CD4-positive, alpha-beta T cell treated with Interleukin-4 for 1 hour (primary cell): ENCODE data around the gene SAPCD1.

Source experiments
- DNase-seq, 2 donors: peaks; one replicate each; pipeline ENCODE4 v3.0.0-alpha.2; 2020 to 2022

SAPCD1 gene

DNA sequence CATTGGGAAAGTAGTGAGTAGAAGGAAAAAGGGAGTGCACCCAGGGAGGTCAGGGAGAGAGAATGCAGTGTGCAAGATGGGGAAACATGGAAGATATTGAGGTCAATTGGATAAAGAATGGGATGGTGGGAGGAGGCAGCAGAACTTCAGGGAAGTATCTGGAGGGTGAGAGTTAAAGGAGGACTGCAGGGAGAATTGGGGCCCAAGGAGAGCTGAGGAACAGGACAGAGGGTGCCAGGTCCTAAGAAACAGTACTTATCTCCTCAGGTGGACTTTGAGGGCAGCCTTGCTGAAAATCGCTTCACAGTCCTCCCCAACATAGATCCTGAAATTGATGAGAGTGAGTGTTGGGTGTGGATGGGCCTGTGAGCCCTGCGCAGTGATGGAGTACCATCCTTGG is 4.2 kb upstream of the SAPCD1 start:
- no peak for DNase-seq

DNA sequence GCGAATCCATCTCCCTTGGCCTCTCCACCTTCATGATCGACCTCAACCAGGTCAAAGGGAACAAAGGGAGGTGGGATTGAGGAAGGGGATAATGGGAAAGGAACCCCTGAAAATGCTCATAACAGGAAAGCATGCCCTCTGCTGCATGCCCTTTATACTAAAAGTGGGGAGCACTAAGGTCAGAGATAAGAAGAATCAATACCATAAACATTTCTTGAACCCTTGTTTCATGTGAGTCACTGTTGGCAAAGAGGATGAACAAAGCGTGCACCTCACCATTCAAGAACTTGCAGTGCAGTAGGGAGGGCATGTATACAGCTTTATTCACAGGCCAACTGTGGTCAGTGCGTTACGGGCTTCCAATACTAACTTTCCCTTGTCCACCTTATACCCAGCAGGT is 1.7 kb upstream of the SAPCD1 start:
- no peak for DNase-seq

DNA sequence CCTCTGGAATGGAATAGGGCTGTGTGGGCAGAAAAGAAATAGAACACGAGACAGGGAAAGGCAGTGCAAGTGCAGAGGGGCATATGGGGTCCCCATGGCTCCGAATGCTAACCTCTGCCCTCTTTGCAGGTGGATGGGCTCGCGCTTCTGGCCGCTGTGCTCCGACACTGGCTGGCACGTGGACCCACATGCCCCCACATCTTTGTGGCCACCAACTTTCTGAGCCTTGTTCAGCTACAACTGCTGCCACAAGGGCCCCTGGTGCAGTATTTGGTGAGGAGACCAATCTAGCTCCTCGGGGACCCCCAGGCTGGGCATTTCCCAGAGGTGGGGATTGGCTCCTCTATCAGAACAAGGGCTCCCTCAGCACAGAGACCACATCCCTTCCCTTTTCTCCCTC is 1.1 kb upstream of the SAPCD1 start:
- DNase-seq: no peak

DNA sequence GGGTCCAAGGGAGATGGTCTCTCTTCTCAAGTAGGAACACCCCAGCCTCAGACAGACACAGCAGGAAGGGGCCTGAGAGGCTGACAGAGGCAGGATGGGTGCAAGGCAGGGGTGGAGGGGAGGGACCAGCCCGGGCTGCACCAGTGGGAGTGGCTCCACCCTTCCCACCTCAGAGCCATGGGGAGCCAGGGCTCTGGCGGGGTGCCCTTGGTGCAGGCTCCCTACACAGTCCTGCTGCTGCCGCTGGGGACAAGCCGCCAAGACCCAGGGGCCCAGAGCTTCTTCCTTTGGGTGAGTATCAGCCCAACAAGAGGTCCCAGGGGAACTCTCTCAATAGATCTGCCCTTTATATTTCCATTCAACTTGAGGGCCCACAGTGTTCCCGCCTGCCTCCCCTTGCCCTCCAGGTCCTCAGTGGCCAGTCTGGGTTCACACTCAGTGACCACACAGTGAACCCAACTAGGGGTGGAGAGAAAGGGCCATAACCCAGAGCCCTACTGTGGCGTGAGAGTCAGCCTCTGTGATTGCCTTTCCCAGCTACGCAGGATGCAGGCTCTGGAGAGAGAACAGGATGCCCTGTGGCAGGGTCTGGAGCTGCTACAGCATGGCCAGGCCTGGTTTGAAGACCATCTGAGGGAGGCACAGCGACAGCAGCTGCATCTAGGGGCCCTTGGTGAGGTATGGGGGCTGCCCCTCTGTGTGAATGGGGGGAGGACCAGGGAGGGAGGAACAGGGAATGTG is 592 bp downstream of the SAPCD1 start:
- DNase-seq: no peak

DNA sequence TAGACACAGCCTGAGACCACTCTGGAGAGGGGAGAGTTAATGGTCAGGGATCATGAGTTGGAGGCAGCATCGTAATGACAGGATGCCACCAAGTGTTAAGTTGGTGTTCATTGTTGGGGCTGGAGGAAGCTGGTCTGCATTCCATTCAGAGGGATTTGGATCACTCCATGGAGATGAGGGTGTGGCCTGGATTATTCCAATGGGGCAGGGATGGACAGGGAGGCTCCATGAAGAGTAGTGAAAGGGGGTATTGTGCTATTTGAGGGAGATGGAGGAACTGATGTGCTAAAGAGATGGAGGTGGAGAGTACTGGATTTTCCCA is 1.1 kb downstream of the SAPCD1 start:
- DNase-seq: no peak

DNA sequence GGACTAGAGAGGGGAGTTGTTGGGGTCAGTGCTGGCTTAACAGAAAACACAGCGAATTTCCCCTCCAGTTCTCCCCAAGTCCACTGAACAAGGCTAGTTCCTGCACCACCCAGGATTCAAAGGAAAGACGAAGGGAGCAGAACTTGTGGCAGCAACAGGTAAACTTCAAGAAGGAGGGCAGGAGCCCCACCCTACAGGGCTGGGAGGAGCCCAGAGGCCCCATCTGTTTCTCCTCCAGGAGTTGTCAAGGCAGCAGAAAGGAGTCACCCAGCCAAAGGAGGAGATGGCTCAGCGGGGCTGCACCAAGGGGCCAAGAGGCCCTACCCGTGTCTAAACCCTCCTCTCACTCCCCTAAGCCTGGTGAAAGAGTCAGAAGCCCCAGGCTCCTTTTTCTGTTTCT is 1.7 kb downstream of the SAPCD1 start:
- DNase-seq: no peak

DNA sequence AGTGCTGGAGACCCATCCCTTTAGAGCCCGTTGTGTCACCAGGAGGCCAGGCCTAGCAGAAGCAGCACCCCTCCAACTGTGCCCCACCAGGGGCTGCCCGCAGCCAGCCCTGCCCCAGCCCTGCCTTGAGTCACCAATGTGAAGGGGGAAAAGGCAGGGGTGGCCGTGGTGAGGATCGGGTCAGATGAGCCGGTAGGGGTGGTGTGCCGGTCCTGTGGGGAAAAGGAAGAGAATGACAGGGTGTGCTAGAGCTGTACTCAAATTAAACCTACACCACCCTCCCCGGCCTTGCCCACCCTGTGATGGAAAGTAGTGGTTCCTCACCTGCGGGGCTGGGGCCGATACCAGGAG is 3.1 kb downstream of the SAPCD1 start:
- DNase-seq: no peak

DNA sequence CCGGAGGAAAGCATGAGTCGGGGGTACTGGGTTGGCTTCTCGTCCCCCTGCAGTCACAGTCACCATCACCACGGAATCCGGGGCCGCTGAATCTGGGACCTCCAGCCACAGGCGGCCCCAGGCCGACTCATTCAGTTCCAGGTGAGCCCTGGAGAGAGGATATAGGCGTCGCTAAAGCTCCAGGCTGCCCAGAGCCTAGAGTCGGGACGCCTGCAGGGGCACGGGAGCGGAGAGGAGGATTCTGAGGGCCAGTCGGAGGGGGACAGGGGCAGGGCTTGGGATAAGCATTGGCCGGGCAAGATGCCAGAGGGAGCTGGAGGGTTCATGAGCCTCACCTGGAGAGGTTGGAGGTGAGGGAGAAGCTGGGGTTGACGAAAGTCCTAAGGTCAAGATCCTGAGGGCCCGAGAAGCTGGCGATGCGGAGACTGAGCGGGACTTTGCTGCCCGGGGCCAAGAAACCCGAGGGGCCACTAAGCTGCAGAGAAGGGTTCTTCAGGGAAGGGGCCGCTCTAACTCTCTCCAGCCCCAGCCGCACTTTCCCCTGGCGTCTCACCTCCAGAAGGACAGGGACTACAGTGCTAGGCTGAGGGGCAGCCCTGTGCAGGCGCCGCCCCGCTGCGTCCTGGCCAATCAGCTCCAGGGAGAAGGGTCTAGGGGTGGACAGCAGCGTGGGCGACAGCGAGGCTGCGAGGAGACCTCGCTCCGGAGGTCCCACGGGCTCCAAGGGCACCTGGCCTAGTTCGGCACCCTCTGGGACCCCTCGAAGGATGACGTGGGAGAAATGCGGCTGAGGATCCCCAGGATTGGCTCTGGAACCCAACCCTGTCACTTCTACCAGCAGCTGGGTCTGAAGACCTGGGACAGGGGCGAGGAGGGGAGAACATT is 3.7 kb downstream of the SAPCD1 start:
- no peak for DNase-seq

DNA sequence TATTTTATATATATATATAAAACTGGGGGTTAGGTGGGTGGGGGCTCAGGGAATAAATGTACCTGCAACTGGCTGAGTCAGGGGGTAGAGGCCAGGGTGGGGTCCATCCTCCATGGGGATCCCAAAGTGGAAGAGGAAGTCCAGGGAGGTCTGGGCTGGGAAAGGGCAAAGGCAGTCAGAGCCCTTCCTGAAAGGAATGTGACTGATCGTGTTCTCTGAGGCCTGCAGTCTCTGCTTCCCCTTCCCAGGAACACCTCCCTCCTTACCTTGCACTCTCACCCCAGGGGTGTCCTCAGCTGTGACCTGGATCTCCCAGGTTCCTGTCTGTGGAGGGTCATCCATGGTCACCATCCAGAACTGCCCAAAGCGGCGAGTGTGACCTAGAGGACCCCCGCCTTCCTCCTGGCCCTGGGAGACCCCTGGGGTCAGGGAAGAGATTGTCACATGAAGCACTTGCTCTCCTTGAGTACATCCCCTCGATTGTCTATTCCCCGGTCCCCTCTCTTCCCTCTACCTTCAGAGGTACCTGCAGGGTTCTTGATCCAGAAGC is 4.7 kb downstream of the SAPCD1 start:
- DNase-seq: no peak

DNA sequence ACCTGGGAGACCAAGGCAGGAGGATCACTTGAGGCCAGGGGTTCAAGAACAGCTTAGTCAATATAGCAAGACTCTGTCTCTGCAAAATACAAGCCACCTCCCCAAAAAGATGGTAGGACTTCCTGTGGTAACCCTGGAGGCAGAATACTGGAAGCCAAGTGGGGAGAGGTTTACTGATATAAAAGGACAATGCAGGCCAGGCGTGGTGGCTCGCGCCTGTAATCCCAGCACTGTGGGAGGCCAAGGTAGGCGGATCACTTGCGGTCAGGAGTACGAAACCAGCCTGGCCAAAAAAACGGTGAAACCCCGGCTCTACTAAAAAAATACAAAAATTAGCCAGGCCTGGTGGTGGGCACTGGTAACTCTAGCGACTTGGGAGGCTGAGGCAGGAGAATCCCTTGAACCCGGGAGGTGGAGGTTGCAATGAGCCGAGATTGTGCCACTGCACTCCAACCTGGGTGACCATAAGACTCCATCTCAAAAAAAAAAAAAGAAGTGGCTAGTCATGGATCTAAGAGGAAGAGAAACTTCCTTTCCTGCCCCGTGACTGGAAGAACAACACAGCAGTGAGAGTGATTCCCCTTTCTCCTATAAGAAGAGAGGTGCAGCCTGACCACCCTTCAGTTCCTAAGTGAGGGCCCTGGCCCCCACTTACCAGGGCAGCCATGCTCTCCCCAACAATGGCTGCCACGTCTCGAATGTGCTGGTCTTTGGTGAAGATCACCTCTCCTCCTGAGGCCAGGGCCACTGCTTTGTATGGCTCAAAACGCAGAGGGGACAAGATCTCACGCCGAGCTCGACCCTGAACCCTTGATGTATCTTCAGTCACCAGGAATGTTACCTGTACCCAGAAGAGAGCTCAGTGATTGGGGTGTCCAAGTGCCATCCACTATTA is 6.2 kb downstream of the SAPCD1 start:
- DNase-seq: no peak

DNA sequence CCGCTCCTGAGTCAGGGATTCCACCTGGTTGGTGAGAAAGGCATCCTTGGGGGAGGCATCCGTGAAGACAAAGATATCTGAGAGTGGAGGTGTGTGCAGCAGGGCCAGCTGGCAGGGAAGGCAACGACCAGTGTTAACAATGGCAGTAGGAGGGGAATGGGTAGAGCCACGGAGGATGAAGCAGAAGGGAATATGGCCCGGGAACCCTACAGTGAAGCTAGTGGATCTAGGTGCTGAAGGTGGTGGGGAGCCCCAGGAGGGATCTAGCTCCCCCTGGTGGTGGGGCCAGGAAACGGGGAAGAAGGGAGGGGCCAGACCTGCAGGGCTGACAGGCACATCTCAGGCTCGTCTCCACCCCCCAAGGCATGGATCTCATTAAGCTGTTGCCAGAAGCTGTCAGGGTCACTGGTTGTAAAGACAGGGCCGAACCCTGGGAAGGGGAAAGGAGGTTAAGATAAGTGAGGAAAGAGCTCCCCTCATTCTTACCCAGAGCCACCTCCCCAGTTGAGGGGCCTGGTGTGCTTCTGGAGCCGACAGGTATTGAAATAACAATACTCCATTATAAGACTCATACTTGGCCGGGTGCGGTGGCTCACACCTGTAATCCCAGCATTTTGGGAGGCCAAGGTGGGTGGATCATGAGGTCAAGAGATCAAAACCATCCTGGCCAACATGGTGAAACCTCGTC is 7.4 kb downstream of the SAPCD1 start:
- DNase-seq: peak; percentile 86

DNA sequence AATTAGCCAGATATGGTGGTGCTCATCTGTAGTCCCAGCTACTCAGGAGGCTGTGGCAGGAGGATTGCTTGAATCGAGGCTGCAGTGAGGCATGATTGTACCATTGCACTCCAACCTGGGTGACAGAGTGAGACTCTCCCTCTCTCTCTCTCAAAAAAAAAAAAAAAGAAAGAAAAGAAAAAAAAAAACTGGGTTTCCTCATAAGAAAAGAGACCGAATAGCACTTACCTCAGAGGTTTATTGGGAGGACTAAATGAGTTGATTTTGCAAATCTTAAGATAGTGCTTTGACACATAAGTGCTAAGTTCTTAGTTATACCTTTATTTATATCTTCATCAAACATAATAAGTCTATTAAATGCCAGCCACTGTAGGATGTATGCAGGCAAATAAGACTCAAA is 8.4 kb downstream of the SAPCD1 start:
- no peak for DNase-seq

DNA sequence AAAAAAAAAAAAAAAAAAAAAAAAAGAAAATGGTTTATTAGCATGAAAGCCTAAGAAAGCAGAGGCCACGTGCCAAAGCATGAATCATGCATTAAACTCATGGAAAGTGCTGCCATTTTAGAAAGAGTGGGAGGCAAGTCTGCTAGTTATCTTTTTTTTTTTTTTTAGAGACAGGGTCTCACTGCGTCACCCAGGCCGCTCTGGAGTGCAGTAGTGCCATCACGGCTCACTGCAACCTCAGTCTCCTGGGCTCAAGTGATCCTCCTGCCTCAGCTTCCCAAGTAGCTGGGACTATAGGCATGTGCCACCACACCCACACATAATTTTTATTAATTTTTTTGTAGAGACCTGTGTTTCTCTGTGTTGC is 9.5 kb downstream of the SAPCD1 start:
- no peak for DNase-seq

DNA sequence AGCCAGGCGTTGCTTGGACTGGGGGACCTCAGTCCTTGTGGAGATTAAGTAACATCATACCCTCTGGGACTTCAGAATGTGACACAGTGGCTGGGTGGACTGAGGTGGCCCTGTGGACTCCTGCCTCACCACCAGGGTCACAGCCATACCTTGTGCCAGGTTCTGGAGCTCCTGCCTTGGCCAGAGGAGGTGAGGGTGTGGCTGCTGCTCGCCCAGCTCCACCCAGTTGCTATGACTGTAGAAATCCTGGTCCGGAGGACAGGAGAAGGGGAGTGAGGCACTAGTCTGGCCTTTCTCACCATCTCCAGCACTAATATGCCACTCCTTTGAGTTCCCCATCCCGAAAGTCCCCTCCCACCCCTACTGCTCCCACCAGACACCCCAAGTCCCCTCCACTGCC is 12.7 kb downstream of the SAPCD1 start:
- DNase-seq: no peak

DNA sequence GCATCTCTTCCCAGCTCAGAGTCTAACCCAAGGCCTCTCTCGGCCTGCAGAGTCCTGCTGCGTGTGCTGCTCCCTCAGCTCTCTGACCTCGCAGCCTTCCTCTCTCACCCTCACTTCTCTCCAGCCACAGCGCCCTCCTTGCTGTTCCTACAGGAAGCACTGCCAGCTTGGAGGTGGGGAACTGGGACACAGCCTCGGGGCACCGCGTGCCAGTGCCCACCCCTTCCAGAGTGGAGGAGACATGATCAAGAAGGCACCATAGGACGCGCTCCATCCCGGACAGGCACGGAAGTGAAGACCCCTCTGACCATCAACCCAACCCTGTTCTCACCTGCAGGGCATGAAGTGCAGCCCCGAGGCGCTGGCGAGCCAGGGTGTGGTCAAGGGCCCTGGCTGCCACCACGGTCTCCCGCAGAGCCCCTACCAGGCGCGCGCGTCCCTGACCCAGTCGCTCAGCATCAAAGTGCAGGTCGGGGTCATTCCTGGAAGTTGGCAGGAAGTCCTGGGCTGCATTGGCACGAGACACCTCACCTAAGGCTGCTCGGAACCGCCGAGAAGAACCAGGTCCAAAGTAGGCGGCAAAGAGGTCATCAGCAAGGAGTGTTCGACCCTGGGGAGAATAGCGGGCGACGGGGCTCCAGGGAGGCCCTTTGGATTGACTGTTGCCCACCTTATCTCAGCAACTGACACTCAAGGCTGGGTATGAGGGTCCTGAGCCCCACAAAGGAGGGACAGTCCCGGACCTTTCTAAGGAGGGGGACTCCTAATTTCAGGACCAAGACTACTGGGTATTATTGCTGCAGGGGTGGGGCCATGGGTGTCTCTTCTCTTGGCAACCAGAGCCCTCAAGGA is 13.4 kb downstream of the SAPCD1 start:
- DNase-seq: no peak

DNA sequence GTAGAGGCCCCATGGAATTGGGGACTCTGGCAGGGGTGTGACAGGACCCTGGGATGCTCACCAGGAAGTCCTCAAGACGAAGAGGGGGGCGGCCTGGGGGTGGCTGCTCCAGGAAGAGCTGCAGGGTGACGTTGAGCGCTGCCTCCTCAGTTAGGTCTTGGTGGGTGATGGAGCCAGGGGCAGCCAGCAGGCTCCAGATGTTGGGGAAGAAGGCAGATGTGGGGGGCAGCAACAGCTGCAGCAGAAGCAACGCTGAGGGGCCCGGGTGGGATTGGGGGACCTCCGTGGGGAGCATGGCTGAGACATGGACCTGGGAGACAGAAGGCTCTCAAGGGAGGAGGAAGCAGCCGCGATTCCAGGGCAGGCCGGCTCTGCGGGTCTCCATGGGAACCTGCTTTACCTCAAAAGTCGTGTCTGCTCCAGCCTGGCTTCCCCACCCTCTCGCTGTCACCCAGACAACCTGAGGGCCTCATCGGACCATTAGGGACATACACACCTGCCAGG is 14.1 kb downstream of the SAPCD1 start:
- no peak for DNase-seq

DNA sequence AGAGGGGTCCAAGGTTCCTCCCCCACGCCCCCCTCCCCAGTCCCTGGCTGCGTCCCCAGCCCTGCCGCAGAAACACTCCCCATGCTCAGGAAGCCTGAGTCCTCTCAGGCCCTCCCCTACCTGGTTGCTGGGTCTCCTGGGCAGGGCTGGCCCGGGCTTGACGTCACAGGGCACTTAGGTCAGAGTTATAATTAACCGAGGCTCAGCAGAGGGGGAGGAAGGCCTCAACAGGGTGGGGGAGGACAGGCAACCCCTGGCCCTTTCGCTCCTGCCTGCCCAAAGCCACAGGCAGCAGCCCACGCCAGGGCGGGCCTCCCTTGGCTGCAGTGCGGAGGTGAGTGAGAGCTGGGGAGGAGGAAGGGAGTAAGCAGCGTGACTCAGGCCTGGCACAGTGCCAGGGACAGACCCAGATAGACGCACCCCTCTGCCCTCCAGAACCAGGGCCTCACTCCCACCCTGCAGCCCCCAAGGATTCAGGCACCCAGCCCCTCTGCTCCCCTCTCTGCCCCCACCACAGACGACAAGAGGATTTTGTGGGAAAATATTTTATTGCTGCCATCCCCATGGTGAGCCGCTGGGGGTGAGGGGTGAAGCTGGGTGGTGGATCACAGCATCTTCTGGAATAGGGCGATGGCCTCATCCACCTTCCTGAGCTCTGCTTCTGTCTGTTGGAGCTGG is 14.7 kb downstream of the SAPCD1 start, which contains the start of gene VWA7:
Gene VWA7 (minus strand): TSS at position 340 of the 678 bp plus-strand sequence. CDS start 549 bp downstream, outside the sequence.
- peak; percentile 80 to 83 for DNase-seq

DNA sequence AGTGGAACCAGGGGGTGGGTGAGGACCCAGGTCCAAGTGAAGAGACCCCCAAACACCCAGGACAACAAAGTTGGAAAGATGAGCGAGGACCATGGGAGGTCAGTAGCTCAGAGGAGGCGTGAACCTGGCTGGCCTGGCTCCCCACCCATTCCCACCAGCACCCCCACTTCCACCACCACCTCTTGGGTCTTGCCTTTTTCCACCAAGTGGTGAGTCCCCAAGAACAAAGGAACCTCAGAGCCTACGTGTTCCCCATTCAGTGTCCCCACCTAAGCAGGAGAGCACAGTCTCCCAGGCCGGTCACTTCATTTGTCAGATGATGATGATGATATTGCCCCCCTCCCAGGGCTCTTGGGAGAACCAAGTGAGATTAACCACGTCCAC is 15.2 kb downstream of the SAPCD1 start:
- DNase-seq: no peak

DNA sequence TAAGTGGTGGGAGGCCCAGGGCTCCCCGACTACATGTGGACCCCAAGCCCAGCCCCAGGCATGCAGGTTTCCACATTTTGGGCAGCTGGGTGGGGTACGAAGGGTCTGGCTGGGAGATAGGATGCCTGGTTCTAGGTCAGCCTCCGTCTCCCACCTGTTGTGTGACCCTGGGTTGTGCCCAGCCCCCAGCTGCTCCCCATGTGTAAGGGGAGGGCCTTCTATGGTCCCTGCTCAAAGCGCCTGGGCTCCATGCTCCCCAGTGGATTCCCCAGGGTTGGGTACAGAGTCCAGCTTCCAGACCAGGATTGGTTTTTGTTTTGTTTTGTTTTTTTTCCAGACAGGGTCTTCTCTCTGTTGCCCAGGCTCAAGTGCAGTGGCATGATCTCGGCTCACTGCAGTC is 15.7 kb downstream of the SAPCD1 start:
- DNase-seq: no peak

DNA sequence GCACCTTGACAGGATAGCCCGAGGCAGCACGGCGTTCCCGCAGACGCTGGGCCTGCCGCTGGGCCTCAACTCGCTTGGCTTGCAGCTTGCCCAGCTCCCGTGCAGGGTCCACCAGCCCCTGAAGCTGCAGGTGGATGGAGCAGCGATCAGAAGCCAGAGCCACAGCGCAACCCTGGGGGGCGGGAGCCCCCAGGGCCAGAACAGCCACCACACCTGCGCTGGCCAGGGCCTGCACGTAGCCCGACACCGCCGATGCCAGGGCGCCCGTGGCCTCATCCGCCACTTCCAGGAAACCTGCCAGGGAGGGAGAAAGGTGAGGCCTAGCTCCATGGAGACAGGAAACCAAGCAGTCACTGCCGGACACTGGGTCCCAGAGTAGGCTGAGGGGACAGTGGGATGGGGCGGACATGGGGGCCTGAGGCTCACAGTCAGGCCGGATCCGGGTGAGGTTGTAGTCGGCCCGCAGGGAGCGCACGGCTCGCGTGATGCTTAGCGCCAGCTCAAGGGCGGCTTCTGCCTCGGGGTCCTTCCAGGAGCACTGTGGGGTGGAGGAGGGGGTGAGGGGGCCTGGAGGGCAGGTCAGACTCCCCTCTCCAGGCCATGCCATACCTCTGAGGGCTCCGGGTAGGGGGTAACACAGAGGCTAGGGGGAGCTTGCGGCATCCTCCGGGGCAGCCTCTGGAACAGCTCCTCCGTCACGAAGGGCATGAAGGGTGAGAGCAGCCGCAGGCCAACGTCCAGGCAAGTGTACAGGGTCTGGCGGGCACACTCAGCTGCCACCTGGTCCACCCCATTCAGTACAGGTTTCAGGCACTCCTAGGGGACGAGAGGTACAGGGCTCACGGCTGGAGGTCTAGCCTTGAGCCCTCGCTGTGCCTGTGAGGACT is 16.8 kb downstream of the SAPCD1 start:
- no peak for DNase-seq
